Prostate gland (tissue), 2 donors: Measurements from ENCODE around the gene IL1RAPL1.

Experiments used
- CTCF ChIP-seq, 4 experiments: fragments of 200-600 bp in 2 of 4; fragments of 450-650 bp in 2 of 4; sonication (generic) in 2 of 4; IDR thresholded peaks; 1 replicate in 3 of 4; 2 replicates in 1 of 4; pipeline ENCODE4 v1.5.1; 2016 to 2019; ENCODE audit warnings: antibody characterized with exemption in 4 of 4, mild to moderate bottlenecking in 2 of 4, moderate library complexity in 2 of 4
- POLR2A ChIP-seq: fragments of 450-650 bp; IDR thresholded peaks from one replicate; pipeline ENCODE4 v1.6.1; 2016; ENCODE audit warnings: antibody characterized with exemption, mild to moderate bottlenecking
- POLR2AphosphoS5 ChIP-seq: sonication (generic); formaldehyde crosslinking; IDR thresholded peaks from one replicate; pipeline ENCODE4 v1.6.1; 2017; ENCODE audit warnings: antibody characterized with exemption

- TF ChIP-seq CTCF (IDR thresholded peaks at IDR 0.05) (no peak), POLR2A (no peak), POLR2AphosphoS5 (no peak)
Measured at GRCh38 chrX:28585767-28586166, 1.5 kb upstream of the IL1RAPL1 start.
